Fibroblast of skin of right quadriceps (primary cell): ENCODE results near the gene KLF13.

Source experiments
- DNase-seq: peaks from one replicate; pipeline ENCODE4 v3.0.0-alpha.2; 2013

The KLF13 gene

GRCh38 chr15:31333820-31334219 is 7.2 kb downstream of the KLF13 start:
- DNase-seq: no peak

- no peak for DNase-seq
Measured at GRCh38 chr15:31335989-31336592, 9.5 kb downstream of the KLF13 start.

- no peak for DNase-seq
Measured at GRCh38 chr15:31336593-31337295, 10.1 kb downstream of the KLF13 start.

GRCh38 chr15:31337352-31338031 is 10.9 kb downstream of the KLF13 start:
- no peak for DNase-seq

- DNase-seq: no peak
Measured at GRCh38 chr15:31338318-31338878, 11.8 kb downstream of the KLF13 start.

GRCh38 chr15:31338879-31339557 is 12.4 kb downstream of the KLF13 start:
- DNase-seq: peak; percentile 72

- DNase-seq: no peak
Measured at GRCh38 chr15:31339558-31339895, 12.9 kb downstream of the KLF13 start.

GRCh38 chr15:31340047-31340446 is 13.4 kb downstream of the KLF13 start:
- no peak for DNase-seq

GRCh38 chr15:31340592-31340991 is 14.0 kb downstream of the KLF13 start:
- DNase-seq: no peak

GRCh38 chr15:31341071-31341470 is 14.4 kb downstream of the KLF13 start:
- DNase-seq: no peak

GRCh38 chr15:31341496-31342195 is 15.0 kb downstream of the KLF13 start:
- no peak for DNase-seq

- DNase-seq: no peak
Measured at GRCh38 chr15:31342381-31342780, 15.7 kb downstream of the KLF13 start.

- no peak for DNase-seq
Measured at GRCh38 chr15:31342781-31343626, 16.4 kb downstream of the KLF13 start.

- DNase-seq: no peak
Measured at GRCh38 chr15:31343831-31344230, 17.2 kb downstream of the KLF13 start.

GRCh38 chr15:31344266-31344665 is 17.6 kb downstream of the KLF13 start:
- no peak for DNase-seq

- DNase-seq: no peak
Measured at GRCh38 chr15:31344823-31345605, 18.4 kb downstream of the KLF13 start.

GRCh38 chr15:31345606-31346366 is 19.2 kb downstream of the KLF13 start:
- no peak for DNase-seq

- no peak for DNase-seq
Measured at GRCh38 chr15:31346367-31347066, 19.9 kb downstream of the KLF13 start.
